HFFc6 (cell line): ENCODE data around the gene PCBP2. TPM values are rescaled to one million over a fixed set of nuclear protein-coding genes. Genes with fewer than 3 reads are reported as not detected.

Experiments used
- DNase-seq: peaks from one replicate; pipeline ENCODE4 v3.0.0-alpha.2; 2018
- H3K27ac Mint-ChIP-seq: 2 replicates; pipeline ENCODE4 v1.8.0; 2020; ENCODE audit warnings: mild to moderate bottlenecking, mixed read lengths
- H3K27me3 Mint-ChIP-seq: 2 replicates; pipeline ENCODE4 v1.8.0; 2021; ENCODE audit warnings: mild to moderate bottlenecking, moderate library complexity, mixed read lengths; ENCODE audit not compliant: insufficient read depth
- H3K36me3 Mint-ChIP-seq: 2 replicates; pipeline ENCODE4 v1.8.0; 2021; ENCODE audit warnings: low read depth, mixed read lengths
- H3K4me1 Mint-ChIP-seq: 2 replicates; pipeline ENCODE4 v1.8.0; 2020; ENCODE audit warnings: low read depth, mixed read lengths
- H3K4me3 Mint-ChIP-seq: 2 replicates; pipeline ENCODE4 v1.8.0; 2020; ENCODE audit warnings: mild to moderate bottlenecking, moderate library complexity, mixed read lengths
- H3K9me3 Mint-ChIP-seq: 2 replicates; pipeline ENCODE4 v1.8.0; 2020; ENCODE audit warnings: mild to moderate bottlenecking, mixed read lengths
- total RNA-seq, 6 experiments: library from RNA; stranded (reverse); fragmentation: NEBNext Ultra II Directional; extraction: Animal tissue kit (Norgen Biotek cat#: 25700); gene quantifications; 2 replicates in 1 of 6; 3 replicates in 5 of 6; pipeline ENCODE4 v1.2.3, GENCODE V29; 2021
- TF ChIP-seq, protein P1 (sequence below): fragments of 200-600 bp; sonication (generic); IDR thresholded peaks from 2 replicates; pipeline ENCODE4 v1.5.0; 2021; ENCODE audit warnings: antibody characterized with exemption, mild to moderate bottlenecking

PCBP2 gene
- total RNA-seq, 6 experiments from 2014 or later: 763 to 969 (median 874) TPM

DNA sequence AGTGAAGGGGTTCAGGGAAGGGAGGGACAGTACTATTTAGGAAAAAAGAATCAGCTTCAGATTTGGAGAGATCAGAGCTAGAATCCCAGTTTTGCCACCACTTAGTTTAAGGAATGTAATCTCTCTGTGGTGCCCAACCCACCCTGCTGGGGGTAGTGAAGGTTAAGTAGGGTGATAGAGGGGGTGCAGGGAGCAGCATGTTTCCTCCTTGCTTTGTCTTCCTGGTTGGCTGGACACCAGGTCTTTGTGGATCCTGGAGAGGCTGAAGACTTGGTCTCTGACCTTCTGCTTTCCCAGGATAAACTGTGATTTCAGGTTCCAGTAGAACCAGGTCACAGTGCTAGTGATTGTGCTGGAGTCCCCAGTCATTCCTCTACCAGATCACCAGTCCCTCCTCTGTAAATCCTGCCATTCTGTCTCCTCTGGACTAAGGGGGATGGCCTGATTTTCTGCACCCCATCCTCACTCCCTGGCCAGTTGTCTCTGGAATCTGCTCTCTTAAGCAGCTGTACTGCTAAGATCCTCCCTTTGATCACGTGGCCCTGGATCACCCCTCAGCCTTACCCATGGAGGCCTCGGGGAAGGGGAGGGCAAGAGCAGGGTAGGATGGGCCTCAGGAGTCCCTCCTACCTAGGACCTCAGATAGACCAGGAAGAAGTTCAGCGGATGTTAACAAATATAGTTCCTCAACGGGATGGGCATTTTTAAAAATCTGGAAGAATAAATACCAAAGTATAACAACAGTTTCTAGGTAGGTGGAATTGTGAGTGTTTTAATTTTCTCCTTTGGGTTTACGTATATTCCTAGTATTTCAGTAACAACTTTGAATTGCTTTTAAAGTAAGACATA lies 44.2 kb downstream of the PCBP2 start:
- Mint-ChIP-seq H3K27me3 (peaks cover 1% of the 10 kb centered on the region), H3K4me1 (peaks cover 65% of the 10 kb centered on the region), H3K27ac (peak overlapping the region; percentile 67), H3K36me3 (peaks cover 4% of the 10 kb centered on the region; the same call in 1 of the 2 replicates), H3K9me3 (no peaks in the 10 kb centered on the region), H3K4me3 (peak overlapping the region; percentile 66)
- DNase-seq: no peak
- TF ChIP-seq, protein P1, sequence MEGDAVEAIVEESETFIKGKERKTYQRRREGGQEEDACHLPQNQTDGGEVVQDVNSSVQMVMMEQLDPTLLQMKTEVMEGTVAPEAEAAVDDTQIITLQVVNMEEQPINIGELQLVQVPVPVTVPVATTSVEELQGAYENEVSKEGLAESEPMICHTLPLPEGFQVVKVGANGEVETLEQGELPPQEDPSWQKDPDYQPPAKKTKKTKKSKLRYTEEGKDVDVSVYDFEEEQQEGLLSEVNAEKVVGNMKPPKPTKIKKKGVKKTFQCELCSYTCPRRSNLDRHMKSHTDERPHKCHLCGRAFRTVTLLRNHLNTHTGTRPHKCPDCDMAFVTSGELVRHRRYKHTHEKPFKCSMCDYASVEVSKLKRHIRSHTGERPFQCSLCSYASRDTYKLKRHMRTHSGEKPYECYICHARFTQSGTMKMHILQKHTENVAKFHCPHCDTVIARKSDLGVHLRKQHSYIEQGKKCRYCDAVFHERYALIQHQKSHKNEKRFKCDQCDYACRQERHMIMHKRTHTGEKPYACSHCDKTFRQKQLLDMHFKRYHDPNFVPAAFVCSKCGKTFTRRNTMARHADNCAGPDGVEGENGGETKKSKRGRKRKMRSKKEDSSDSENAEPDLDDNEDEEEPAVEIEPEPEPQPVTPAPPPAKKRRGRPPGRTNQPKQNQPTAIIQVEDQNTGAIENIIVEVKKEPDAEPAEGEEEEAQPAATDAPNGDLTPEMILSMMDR: no peak

DNA sequence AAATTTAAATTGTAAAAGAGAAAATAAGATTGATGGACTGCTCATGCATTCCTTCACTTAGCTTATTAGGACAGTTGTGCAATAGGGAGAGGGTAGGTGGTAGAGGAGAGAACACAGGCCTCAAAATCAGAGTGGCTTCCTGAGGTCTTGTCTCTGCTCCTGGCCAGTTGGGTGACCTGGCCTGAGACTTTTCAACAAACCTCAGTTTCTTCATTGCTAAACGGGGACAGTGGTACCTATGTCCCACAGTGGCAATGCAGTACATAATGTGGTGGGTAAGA lies 44.8 kb downstream of the PCBP2 start:
- peaks cover 1% of the 10 kb centered on the region for H3K27me3 Mint-ChIP-seq
- no peaks in the 10 kb centered on the region for H3K9me3 Mint-ChIP-seq
- no peak for DNase-seq
- TF ChIP-seq, protein P1: no peak
- peaks cover 67% of the 10 kb centered on the region for H3K4me1 Mint-ChIP-seq
- peaks cover 4% of the 10 kb centered on the region; the same call in 1 of the 2 replicates for H3K36me3 Mint-ChIP-seq
- H3K27ac Mint-ChIP-seq: peak overlapping the region; percentile 67
- peak overlapping the region; percentile 66; the same call in 1 of the 2 replicates for H3K4me3 Mint-ChIP-seq

GRCh38 chr12:53497461-53497860 lies 45.6 kb downstream of the PCBP2 start:
- no peak for DNase-seq
- Mint-ChIP-seq H3K27me3 (peaks cover 1% of the 10 kb centered on the region), H3K4me1 (peaks cover 69% of the 10 kb centered on the region), H3K36me3 (peaks cover 4% of the 10 kb centered on the region; the same call in 1 of the 2 replicates), H3K4me3 (no peak overlapping the region), H3K27ac (no peak overlapping the region; the same call in 1 of the 2 replicates), H3K9me3 (no peaks in the 10 kb centered on the region)
- TF ChIP-seq, protein P1: no peak

DNA sequence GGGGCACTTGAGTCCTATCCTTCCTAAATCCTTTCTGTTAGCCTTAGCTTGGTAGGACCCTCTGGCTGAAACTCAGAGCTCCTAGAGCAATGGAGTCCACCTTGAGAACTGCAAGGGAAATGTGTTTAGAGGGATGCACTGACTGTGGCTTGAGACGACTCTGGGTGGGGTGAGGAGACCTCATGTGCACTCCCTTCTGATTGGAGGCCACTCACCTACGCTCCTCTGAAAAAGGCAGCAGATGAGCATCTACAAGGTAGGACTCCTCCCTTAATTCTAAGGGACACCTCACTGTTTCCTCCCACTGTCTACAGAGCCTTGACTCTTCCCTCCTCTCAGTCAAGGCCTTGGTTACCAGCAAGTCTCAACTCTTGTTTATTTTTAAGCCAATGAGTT lies 46.3 kb downstream of the PCBP2 start:
- no peak for DNase-seq
- Mint-ChIP-seq H3K4me3 (peak overlapping the region; percentile 89), H3K36me3 (peaks cover 4% of the 10 kb centered on the region; the same call in 1 of the 2 replicates), H3K9me3 (no peaks in the 10 kb centered on the region), H3K27me3 (peaks cover 1% of the 10 kb centered on the region), H3K4me1 (peaks cover 69% of the 10 kb centered on the region), H3K27ac (peak overlapping the region; percentile 4; the same call in 1 of the 2 replicates)
- TF ChIP-seq, protein P1: no peak

DNA sequence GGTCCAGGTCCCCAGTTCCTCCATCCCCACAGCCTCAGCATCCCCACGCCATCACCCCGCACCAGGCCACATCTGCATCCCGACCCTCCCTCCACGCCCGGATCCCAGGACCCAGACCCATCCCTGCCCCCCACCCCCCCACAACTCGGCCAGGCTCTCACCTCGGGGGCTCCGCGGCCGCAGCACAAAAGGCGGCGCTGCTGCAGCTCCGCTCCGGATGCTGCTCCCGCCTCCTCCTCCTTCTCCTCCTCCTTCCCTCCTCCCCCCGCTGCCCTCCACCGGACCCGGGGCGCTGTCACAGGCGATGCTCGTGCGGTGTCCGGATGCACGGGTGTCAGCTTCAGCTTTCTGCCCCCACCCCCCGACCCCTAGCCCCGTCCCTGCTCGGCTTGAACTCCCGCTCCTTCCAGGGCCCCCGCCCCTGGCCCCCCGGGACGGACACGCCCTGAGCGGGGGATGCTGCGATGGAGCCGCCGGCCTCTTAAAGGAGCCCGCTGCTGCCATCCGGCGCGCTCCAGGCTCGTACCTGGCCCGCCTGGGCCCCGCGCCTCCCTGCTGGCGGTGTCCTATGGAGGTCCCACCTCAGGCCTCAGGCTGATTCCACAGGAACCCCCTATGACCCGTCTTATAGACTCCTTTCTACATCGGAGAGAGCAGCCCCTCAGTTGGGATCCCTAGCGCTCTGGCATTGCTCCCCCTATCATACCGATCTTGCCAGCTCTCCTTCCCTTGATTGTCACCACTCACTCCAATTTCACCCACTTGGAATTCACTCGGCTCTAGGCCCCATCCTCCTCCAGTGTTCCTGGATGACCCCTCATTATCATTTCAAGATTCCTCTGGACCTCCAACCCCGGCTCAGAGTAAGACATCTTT lies 47.6 kb downstream of the PCBP2 start, which contains the start of gene MAP3K12:
TSS of gene MAP3K12 (minus strand) at position 193 of the 876 bp plus-strand sequence. CDS start 12,067 bp downstream, outside the sequence.
- peak within 1 kb of the TSS; percentile 91 for H3K27ac Mint-ChIP-seq
- H3K4me3 Mint-ChIP-seq: peak within 1 kb of the TSS; percentile 89
- peaks cover 4% of the 10 kb centered on the region for H3K36me3 Mint-ChIP-seq
- no peaks in the 10 kb centered on the region; the same call in 1 of the 2 replicates for H3K27me3 Mint-ChIP-seq
- peaks cover 59% of the 10 kb centered on the region for H3K4me1 Mint-ChIP-seq
- TF ChIP-seq, protein P1: no peak
- no peaks in the 10 kb centered on the region for H3K9me3 Mint-ChIP-seq
- DNase-seq: peak; percentile 44
